Liver (tissue), 3 donors: Measurements from ENCODE around the gene ZSCAN22.

Source experiments
- CTCF ChIP-seq: fragments of 150-350 bp; IDR thresholded peaks from 2 replicates; pipeline ENCODE4 v1.5.1; 2017; ENCODE audit warnings: improper control_type of control experiment, low read depth, low read length; ENCODE audit not compliant: missing input control
- FOXA1 ChIP-seq: IDR thresholded peaks from 2 replicates; pipeline ENCODE4 v1.6.1; 2016; ENCODE audit warnings: antibody characterized with exemption
- JUND ChIP-seq, 2 donors: IDR thresholded peaks; 2 replicates each; pipeline ENCODE4 v1.6.1; 2016; ENCODE audit warnings: antibody characterized with exemption in 2 of 2
- NR2F2 ChIP-seq: IDR thresholded peaks from 2 replicates; pipeline ENCODE4 v1.6.1; 2016; ENCODE audit warnings: antibody characterized with exemption
- RAD21 ChIP-seq, 2 donors: IDR thresholded peaks; 2 replicates each; pipeline ENCODE4 v1.6.1; 2016; ENCODE audit warnings: antibody characterized with exemption in 2 of 2, mild to moderate bottlenecking in 2 of 2
- RXRA ChIP-seq, 2 donors: IDR thresholded peaks; 2 replicates each; pipeline ENCODE4 v1.6.1; 2017 to 2018; ENCODE audit warnings: antibody characterized with exemption in 2 of 2, mild to moderate bottlenecking in 1 of 2
- SP1 ChIP-seq: IDR thresholded peaks from 2 replicates; pipeline ENCODE4 v1.6.1; 2018; ENCODE audit warnings: antibody characterized with exemption, mild to moderate bottlenecking
- TAF1 ChIP-seq: conservative IDR thresholded peaks from 2 replicates; pipeline ENCODE4 v1.6.1; 2016; ENCODE audit warnings: antibody characterized with exemption, mild to moderate bottlenecking
- TF ChIP-seq, protein P1 (sequence below): IDR thresholded peaks from 2 replicates; pipeline ENCODE4 v1.6.1; 2016; ENCODE audit warnings: antibody characterized with exemption
- TF ChIP-seq, protein P2 (sequence below): IDR thresholded peaks from 2 replicates; pipeline ENCODE4 v1.6.1; 2016; ENCODE audit warnings: antibody characterized with exemption, mild to moderate bottlenecking
- TF ChIP-seq, protein P3 (sequence below): IDR thresholded peaks from 2 replicates; pipeline ENCODE4 v1.6.1; 2016; ENCODE audit warnings: antibody characterized with exemption
- donor health status: healthy.
- donor health status: healthy.

GRCh38 chr19:58319241-58319640 lies 7.6 kb upstream of the ZSCAN22 start:
- TF ChIP-seq, protein P1, sequence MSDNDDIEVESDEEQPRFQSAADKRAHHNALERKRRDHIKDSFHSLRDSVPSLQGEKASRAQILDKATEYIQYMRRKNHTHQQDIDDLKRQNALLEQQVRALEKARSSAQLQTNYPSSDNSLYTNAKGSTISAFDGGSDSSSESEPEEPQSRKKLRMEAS: no peak
- TF ChIP-seq NR2F2: no peak
- no peak for TF ChIP-seq CTCF
- no peak for TF ChIP-seq FOXA1
- TF ChIP-seq, protein P2, sequence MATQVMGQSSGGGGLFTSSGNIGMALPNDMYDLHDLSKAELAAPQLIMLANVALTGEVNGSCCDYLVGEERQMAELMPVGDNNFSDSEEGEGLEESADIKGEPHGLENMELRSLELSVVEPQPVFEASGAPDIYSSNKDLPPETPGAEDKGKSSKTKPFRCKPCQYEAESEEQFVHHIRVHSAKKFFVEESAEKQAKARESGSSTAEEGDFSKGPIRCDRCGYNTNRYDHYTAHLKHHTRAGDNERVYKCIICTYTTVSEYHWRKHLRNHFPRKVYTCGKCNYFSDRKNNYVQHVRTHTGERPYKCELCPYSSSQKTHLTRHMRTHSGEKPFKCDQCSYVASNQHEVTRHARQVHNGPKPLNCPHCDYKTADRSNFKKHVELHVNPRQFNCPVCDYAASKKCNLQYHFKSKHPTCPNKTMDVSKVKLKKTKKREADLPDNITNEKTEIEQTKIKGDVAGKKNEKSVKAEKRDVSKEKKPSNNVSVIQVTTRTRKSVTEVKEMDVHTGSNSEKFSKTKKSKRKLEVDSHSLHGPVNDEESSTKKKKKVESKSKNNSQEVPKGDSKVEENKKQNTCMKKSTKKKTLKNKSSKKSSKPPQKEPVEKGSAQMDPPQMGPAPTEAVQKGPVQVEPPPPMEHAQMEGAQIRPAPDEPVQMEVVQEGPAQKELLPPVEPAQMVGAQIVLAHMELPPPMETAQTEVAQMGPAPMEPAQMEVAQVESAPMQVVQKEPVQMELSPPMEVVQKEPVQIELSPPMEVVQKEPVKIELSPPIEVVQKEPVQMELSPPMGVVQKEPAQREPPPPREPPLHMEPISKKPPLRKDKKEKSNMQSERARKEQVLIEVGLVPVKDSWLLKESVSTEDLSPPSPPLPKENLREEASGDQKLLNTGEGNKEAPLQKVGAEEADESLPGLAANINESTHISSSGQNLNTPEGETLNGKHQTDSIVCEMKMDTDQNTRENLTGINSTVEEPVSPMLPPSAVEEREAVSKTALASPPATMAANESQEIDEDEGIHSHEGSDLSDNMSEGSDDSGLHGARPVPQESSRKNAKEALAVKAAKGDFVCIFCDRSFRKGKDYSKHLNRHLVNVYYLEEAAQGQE: no peak
- no peak for TF ChIP-seq RAD21 (IDR thresholded peaks at IDR 0.05)
- TF ChIP-seq, protein P3, sequence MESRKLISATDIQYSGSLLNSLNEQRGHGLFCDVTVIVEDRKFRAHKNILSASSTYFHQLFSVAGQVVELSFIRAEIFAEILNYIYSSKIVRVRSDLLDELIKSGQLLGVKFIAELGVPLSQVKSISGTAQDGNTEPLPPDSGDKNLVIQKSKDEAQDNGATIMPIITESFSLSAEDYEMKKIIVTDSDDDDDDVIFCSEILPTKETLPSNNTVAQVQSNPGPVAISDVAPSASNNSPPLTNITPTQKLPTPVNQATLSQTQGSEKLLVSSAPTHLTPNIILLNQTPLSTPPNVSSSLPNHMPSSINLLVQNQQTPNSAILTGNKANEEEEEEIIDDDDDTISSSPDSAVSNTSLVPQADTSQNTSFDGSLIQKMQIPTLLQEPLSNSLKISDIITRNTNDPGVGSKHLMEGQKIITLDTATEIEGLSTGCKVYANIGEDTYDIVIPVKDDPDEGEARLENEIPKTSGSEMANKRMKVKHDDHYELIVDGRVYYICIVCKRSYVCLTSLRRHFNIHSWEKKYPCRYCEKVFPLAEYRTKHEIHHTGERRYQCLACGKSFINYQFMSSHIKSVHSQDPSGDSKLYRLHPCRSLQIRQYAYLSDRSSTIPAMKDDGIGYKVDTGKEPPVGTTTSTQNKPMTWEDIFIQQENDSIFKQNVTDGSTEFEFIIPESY: no peak
- no peak for TF ChIP-seq SP1
- TF ChIP-seq JUND (IDR thresholded peaks at IDR 0.05): no peak
- no peak for TF ChIP-seq RXRA (IDR thresholded peaks at IDR 0.05)
- no peak for TF ChIP-seq TAF1
